ENCODE measurements around the gene ENOX2. TPM values are rescaled to one million over a fixed set of nuclear protein-coding genes. Genes with fewer than 3 reads are reported as not detected.

Gene ENOX2
- total RNA-seq, 3 donors from 2014 or later = 11.5 to 20.3 (median 15.2) TPM

DNA sequence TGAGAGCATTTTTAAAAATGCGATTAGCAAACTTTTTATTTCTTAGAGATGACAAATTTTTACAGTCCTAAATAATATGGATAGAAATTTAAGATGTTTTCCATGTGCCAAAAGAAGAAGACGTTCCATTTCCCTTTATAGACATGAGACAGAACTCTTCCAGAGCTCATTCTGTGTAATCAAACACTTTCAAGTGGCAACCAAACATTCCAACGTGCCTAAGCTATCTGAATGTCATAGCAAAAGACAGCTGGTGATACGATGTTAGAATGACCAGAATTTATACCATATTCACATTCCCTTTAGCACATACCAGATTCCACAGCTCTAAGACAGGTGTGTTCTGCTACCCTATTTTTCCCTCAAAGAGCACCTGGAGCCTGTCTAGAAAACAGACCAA is 133.2 kb downstream of the ENOX2 start:
- intact Hi-C loops (cut with DNase I; ENCODE audit: low total_unique reads) = no loop called here
- peaks cover 0 to 4% of the 10 kb centered on the region in 2 donors for H3K27me3 ChIP-seq
- TF ChIP-seq, protein P1, sequence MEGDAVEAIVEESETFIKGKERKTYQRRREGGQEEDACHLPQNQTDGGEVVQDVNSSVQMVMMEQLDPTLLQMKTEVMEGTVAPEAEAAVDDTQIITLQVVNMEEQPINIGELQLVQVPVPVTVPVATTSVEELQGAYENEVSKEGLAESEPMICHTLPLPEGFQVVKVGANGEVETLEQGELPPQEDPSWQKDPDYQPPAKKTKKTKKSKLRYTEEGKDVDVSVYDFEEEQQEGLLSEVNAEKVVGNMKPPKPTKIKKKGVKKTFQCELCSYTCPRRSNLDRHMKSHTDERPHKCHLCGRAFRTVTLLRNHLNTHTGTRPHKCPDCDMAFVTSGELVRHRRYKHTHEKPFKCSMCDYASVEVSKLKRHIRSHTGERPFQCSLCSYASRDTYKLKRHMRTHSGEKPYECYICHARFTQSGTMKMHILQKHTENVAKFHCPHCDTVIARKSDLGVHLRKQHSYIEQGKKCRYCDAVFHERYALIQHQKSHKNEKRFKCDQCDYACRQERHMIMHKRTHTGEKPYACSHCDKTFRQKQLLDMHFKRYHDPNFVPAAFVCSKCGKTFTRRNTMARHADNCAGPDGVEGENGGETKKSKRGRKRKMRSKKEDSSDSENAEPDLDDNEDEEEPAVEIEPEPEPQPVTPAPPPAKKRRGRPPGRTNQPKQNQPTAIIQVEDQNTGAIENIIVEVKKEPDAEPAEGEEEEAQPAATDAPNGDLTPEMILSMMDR (IDR thresholded peaks at IDR 0.05) = no peak
- no peak for TF ChIP-seq POLR2A (IDR thresholded peaks at IDR 0.05)

DNA sequence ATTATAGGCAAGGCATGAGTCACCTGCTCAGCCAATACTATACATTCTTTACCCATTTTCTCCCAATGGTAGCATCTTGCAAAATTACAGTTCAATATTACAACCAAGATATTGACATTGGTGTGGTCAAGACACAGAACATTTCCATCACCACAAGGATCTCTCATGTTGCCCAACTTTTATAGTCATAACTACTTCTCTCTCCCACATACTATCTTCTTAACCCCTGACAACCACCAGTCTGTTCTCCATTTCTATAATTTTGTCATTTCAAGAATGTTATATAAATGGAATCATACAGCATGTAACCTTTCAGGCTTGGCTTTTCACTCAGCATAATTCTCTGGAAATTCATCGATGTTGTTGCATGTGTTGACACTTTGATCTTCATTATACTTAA is 144.9 kb downstream of the ENOX2 start:
- Histone ChIP-seq H3K4me3 (no peak overlapping the region), H3K36me3 (no peaks in the 10 kb centered on the region), H3K27ac (no peak overlapping the region), H3K27me3 (peaks cover 0 to 3% of the 10 kb centered on the region in 2 donors), H3K9me3 (no peaks in the 10 kb centered on the region), H3K4me1 (no peaks in the 10 kb centered on the region)
- TF ChIP-seq, protein P1 (IDR thresholded peaks at IDR 0.05) = no peak
- TF ChIP-seq POLR2AphosphoS5 (IDR thresholded peaks at IDR 0.05) (no peak), POLR2A (IDR thresholded peaks at IDR 0.05) (no peak)
- intact Hi-C loops (cut with DNase I; ENCODE audit: low total_unique reads) = no loop called here
- no peak for DNase-seq (ENCODE audit: low spot score in 2 of 2)

More for the DNA sequence above, 133.2 kb downstream of the ENOX2 start:
- Histone ChIP-seq H3K4me3 (no peak overlapping the region), H3K36me3 (no peaks in the 10 kb centered on the region), H3K4me1 (no peaks in the 10 kb centered on the region), H3K9me3 (no peaks in the 10 kb centered on the region), H3K27ac (no peak overlapping the region)
- DNase-seq (ENCODE audit: low spot score in 2 of 2) = no peak

DNA sequence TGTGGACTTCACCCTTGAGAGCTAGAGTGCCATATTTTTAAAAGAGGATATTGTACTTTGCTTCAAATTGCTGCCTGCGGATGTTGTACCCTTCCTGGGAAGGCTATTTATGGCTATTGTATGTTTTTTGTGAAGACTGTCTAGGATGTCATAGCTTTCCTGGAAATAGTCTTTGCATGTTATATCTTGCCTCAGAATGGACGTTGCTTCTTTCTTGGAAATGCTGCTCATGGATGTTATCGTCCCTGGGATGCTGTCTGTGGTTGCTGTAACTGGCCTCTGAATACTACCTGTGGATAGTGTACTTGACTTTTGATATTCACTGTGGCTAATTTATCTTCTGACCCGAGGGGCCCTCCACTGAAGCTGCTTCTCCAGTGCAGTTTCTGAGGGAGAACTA is 146.8 kb downstream of the ENOX2 start:
- intact Hi-C loops (cut with DNase I; ENCODE audit: low total_unique reads) = no loop called here
- no peak overlapping the region for H3K27ac ChIP-seq
- H3K9me3 ChIP-seq = no peaks in the 10 kb centered on the region
- H3K4me1 ChIP-seq = no peaks in the 10 kb centered on the region
- H3K27me3 ChIP-seq = peaks cover 0 to 3% of the 10 kb centered on the region in 2 donors
- H3K4me3 ChIP-seq = no peak overlapping the region
- H3K36me3 ChIP-seq = no peaks in the 10 kb centered on the region
- TF ChIP-seq, protein P1 (IDR thresholded peaks at IDR 0.05) = no peak
- TF ChIP-seq POLR2A (IDR thresholded peaks at IDR 0.05) = no peak
- no peak for TF ChIP-seq POLR2AphosphoS5 (IDR thresholded peaks at IDR 0.05)
- no peak for DNase-seq (ENCODE audit: low spot score in 2 of 2)

DNA sequence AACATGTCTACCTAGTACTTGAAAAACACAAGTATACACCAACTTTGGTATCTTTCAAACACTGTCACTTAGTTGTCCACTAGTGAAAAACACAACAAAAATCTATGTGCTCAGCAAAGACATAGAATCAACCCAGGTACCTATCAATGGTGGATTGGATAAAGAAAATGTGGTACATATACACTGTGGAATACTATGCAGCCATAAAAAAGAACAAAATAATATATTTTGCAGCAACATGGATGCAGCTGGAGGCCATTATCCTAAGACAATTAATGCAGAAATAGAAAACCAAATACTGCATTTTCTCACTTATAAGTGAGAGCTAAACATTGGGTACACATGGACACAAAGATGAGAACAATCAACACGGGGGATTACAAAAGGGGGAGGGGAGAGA is 148.7 kb downstream of the ENOX2 start:
- Histone ChIP-seq H3K4me3 (no peak overlapping the region), H3K27me3 (no peaks in the 10 kb centered on the region), H3K9me3 (no peaks in the 10 kb centered on the region), H3K36me3 (no peaks in the 10 kb centered on the region), H3K27ac (no peak overlapping the region), H3K4me1 (no peaks in the 10 kb centered on the region)
- intact Hi-C loops (cut with DNase I; ENCODE audit: low total_unique reads) = no loop called here
- TF ChIP-seq POLR2A (IDR thresholded peaks at IDR 0.05) (no peak), POLR2AphosphoS5 (IDR thresholded peaks at IDR 0.05) (no peak)
- TF ChIP-seq, protein P1 (IDR thresholded peaks at IDR 0.05) = no peak
- no peak for DNase-seq (ENCODE audit: low spot score in 2 of 2)

DNA sequence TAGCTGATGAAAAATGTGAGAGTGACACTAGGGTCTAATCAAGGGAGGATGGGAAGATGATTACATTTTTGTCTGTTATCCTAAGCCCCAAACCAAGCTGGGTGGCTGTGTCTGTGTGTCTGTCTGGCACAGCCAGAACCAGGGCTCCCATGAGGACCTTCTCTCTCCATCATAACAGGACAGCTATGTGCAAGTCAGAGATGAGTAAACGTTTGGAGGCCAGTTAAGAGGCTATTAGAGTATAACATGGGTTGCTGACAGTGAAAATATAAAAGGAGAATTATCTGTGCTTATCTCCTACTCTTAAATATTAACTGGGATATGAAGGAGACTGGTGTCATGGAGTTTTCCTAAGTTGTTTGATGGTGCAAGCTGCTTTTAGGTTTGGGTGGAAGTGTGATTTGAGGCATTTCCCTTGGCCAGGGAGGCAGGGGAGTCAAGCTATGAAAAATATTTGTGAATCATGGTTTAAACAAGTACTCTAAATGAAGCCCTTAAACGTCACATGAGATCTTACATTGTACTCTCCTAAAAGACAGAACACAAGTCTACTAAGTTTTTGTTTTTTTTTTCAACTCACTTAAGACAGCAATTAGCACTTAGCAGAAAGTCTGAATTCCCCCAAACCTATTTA is 156.2 kb downstream of the ENOX2 start:
- Histone ChIP-seq H3K27ac (no peak overlapping the region), H3K27me3 (peaks cover 0 to 4% of the 10 kb centered on the region in 2 donors)
- DNase-seq (ENCODE audit: low spot score in 2 of 2) = no peak

More for the DNA sequence above, 156.2 kb downstream of the ENOX2 start:
- no peaks in the 10 kb centered on the region for H3K4me1 ChIP-seq
- H3K36me3 ChIP-seq = no peaks in the 10 kb centered on the region
- TF ChIP-seq, protein P1 (IDR thresholded peaks at IDR 0.05) = no peak
- TF ChIP-seq POLR2A (IDR thresholded peaks at IDR 0.05) (no peak), POLR2AphosphoS5 (IDR thresholded peaks at IDR 0.05) (no peak)
- H3K9me3 ChIP-seq = peaks cover 0 to 7% of the 10 kb centered on the region in 2 donors
- H3K4me3 ChIP-seq = no peak overlapping the region
- intact Hi-C loops (cut with DNase I; ENCODE audit: low total_unique reads) = no loop called here
